ENCODE measurements around the gene NEK9.

DNA sequence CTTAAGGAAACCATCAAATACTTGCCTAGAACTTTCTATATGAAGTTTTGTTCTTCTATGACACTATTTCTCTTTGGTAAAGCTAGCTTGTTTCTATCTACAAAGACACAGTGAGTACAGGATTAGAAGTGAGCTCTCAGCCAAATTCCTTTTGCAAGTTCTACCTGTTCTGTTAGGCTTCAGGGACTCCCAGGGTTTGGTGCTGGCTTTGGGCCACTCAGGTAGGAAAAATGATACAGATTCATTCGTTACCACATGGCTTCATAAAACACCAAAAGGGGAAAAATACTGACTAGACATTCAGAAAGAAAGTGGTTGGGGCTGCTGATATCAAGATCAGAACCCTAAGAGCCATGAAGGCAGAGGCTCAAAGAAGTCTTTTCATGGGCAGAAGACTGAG, 43.6 kb downstream of the NEK9 start:
- TF ChIP-seq, protein P1, sequence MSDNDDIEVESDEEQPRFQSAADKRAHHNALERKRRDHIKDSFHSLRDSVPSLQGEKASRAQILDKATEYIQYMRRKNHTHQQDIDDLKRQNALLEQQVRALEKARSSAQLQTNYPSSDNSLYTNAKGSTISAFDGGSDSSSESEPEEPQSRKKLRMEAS (IDR thresholded peaks at IDR 0.05; ENCODE audit: low read depth, low read length), result no peak
- TF ChIP-seq, protein P2, sequence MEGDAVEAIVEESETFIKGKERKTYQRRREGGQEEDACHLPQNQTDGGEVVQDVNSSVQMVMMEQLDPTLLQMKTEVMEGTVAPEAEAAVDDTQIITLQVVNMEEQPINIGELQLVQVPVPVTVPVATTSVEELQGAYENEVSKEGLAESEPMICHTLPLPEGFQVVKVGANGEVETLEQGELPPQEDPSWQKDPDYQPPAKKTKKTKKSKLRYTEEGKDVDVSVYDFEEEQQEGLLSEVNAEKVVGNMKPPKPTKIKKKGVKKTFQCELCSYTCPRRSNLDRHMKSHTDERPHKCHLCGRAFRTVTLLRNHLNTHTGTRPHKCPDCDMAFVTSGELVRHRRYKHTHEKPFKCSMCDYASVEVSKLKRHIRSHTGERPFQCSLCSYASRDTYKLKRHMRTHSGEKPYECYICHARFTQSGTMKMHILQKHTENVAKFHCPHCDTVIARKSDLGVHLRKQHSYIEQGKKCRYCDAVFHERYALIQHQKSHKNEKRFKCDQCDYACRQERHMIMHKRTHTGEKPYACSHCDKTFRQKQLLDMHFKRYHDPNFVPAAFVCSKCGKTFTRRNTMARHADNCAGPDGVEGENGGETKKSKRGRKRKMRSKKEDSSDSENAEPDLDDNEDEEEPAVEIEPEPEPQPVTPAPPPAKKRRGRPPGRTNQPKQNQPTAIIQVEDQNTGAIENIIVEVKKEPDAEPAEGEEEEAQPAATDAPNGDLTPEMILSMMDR (IDR thresholded peaks at IDR 0.05; ENCODE audit: low read depth, low read length), result no peak
- TF ChIP-seq POLR2A (IDR thresholded peaks at IDR 0.05; ENCODE audit: extremely low read depth, insufficient read length), result no peak
- TF ChIP-seq MYC (IDR thresholded peaks at IDR 0.05; ENCODE audit: low read depth, low read length), result no peak

Measured in NB4 (cell line).